Measurements from ENCODE around the gene DIS3L.

DNA sequence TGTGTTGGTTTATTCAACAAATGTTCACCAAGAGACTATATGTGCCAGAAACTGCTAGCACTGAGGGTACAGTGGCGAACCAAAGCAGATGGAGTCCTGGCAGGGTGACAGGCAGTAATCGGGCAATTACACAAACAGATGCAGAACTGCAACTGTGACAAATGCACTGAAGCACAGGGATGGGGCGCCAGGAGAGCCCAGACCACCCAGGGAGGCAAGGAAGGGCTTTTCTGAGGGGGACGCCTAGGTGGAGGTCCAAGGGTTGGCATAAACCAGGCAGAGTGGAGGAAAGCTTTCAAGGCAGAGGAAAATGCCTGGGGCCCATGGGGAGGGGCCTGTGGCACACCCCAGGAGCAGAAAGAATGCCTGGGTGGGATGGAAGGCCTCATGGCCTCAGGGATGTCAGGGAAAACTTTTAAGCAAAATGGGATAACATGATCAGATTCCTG lies 5.5 kb downstream of the DIS3L start:
- TF ChIP-seq, protein P1, sequence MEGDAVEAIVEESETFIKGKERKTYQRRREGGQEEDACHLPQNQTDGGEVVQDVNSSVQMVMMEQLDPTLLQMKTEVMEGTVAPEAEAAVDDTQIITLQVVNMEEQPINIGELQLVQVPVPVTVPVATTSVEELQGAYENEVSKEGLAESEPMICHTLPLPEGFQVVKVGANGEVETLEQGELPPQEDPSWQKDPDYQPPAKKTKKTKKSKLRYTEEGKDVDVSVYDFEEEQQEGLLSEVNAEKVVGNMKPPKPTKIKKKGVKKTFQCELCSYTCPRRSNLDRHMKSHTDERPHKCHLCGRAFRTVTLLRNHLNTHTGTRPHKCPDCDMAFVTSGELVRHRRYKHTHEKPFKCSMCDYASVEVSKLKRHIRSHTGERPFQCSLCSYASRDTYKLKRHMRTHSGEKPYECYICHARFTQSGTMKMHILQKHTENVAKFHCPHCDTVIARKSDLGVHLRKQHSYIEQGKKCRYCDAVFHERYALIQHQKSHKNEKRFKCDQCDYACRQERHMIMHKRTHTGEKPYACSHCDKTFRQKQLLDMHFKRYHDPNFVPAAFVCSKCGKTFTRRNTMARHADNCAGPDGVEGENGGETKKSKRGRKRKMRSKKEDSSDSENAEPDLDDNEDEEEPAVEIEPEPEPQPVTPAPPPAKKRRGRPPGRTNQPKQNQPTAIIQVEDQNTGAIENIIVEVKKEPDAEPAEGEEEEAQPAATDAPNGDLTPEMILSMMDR (IDR thresholded peaks at IDR 0.05) = no peak
- TF ChIP-seq FOXP1 (CRISPR knock-in tag; IDR thresholded peaks at IDR 0.05; ENCODE audit: borderline replicate concordance) (no peak), JUN (CRISPR knock-in tag; IDR thresholded peaks at IDR 0.05) (no peak)
